ENCODE data around the gene GBF1.

Gene GBF1

DNA sequence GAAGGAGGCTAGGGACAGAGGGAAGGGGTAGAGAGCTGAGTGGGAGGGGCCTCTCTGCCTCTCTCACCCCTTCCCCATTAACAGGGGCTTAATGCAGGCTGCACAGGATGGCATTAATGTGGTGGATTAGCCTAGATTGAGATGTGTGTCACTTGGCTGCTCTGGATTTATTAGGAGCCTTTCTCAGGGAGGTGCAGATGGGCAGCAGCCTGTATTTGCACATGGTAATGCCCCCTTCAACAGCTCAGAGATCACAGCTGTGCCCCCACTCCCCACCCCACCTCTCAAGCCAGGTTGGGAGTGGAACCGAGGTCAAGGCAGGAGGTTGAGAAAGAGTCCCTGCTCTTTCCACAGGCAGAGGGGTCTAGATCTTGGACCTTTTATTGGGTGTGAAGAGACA is 11.3 kb upstream of the GBF1 start:
- no peak for DNase-seq (ENCODE audit: low read depth)
- H3K4me3 ChIP-seq (ENCODE audit: low read depth, low read length): no peak overlapping the region
- in situ Hi-C loops (cut with HindIII; ENCODE audit: low sequenced_read_pairs): no loop called here
- TF ChIP-seq, protein P1, sequence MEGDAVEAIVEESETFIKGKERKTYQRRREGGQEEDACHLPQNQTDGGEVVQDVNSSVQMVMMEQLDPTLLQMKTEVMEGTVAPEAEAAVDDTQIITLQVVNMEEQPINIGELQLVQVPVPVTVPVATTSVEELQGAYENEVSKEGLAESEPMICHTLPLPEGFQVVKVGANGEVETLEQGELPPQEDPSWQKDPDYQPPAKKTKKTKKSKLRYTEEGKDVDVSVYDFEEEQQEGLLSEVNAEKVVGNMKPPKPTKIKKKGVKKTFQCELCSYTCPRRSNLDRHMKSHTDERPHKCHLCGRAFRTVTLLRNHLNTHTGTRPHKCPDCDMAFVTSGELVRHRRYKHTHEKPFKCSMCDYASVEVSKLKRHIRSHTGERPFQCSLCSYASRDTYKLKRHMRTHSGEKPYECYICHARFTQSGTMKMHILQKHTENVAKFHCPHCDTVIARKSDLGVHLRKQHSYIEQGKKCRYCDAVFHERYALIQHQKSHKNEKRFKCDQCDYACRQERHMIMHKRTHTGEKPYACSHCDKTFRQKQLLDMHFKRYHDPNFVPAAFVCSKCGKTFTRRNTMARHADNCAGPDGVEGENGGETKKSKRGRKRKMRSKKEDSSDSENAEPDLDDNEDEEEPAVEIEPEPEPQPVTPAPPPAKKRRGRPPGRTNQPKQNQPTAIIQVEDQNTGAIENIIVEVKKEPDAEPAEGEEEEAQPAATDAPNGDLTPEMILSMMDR (IDR thresholded peaks at IDR 0.05; ENCODE audit: low read depth, low read length, missing control alignments): no peak

DNA sequence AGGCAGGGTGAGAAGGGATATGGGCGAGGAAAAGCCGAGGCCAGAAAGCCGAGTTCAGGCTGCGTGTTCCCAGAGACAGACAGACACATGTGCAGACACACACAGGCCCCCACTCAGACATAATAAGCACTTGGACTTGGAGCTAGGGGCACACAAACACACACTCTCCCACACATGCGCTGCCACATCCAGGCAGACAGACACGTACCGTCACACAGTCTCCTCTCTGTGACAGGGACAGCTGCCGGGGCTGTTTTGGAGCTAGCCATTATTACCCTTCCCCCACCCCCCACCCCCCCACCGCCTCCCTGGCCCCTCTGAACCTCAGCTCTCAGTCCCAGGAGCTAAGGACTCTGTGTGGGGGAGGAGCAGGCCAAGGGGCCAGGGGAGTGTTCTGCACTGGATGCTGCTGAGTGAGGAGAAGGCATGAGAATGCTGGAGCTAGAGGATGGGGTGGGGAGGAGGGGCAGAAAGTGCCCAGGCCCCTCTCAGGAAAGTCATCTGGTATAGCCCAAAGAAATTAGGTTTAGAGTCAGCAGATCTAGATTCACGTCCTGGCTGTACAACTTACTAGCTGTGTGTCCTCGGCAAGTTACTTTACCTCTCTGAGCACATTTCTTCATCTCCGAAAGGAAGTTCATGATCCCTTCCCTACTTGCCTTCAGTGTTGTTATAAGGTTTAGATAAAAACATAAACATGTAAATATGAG is 10.3 kb upstream of the GBF1 start:
- no peak overlapping the region for H3K4me3 ChIP-seq (ENCODE audit: low read depth, low read length)
- TF ChIP-seq, protein P1 (IDR thresholded peaks at IDR 0.05; ENCODE audit: low read depth, low read length, missing control alignments): no peak
- DNase-seq (ENCODE audit: low read depth): no peak
- in situ Hi-C loops (cut with HindIII; ENCODE audit: low sequenced_read_pairs): no loop called here

DNA sequence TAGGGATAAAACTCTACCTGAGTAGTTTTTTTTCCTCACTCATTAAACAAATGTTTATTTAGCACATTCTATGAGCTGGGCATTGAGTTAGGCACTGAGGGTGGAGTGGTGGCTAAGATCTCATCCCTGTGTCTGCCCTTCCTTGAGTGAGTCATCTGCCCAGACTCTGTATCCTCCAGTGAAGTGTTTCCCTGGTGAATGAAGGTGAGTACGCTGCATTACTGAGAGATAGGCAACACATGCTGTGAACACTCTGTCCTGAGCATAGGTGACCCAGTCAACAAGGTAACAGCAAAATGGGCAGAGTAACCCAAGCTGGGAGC is 9.8 kb upstream of the GBF1 start:
- in situ Hi-C loops (cut with HindIII; ENCODE audit: low sequenced_read_pairs): no loop called here
- no peak for DNase-seq (ENCODE audit: low read depth)
- no peak overlapping the region for H3K4me3 ChIP-seq (ENCODE audit: low read depth, low read length)
- TF ChIP-seq, protein P1 (IDR thresholded peaks at IDR 0.05; ENCODE audit: low read depth, low read length, missing control alignments): no peak

DNA sequence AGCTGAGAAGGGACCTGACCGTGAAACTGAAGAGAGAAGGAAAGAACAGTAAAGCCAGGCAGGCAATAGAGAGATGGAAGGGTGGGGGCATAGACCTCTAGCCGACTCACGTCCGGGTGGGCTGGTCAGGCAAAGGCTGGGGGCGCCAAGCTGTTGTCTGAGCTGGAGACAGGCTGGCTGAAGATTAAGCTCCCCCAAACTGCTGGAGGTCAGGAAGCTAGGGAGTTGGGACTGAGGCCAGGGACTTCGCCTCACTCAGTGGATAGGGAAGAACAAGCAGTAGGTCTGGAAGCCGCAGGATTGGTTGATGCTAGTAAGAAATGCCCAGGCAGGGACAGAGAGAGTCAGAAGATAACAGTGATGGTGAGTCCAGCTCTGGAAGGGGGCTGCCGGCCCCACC is 9.3 kb upstream of the GBF1 start:
- in situ Hi-C loops (cut with HindIII; ENCODE audit: low sequenced_read_pairs): no loop called here
- TF ChIP-seq, protein P1 (IDR thresholded peaks at IDR 0.05; ENCODE audit: low read depth, low read length, missing control alignments): no peak
- no peak for DNase-seq (ENCODE audit: low read depth)
- H3K4me3 ChIP-seq (ENCODE audit: low read depth, low read length): no peak overlapping the region

DNA sequence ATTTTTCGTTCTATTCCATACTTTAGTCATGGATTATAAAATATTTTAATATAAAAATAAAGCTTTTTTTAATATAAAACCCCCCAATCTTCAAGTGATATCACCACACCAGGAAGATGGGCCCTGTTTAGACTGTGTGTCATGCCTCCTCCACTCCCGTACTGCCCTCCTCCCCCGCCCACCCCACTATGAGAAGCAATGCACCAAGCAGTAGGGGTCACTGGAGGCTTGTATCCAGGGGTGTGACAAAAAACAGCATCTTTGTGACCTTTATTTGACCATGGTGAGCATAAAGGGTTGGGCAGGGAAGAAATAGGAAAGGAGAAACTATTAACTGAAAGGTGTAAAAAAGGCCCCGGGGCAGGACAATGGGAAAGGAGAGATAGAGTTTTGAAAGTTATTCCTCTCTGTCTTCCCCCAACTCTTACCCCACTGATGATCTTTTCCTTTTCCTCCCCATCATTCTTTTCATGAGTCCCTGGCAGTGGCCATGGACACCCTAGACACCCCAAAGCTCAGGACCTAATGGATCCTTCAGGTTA is 7.5 kb upstream of the GBF1 start:
- TF ChIP-seq, protein P1 (IDR thresholded peaks at IDR 0.05; ENCODE audit: low read depth, low read length, missing control alignments): no peak
- no peak overlapping the region for H3K4me3 ChIP-seq (ENCODE audit: low read depth, low read length)
- in situ Hi-C loops (cut with HindIII; ENCODE audit: low sequenced_read_pairs): no loop called here
- no peak for DNase-seq (ENCODE audit: low read depth)

DNA sequence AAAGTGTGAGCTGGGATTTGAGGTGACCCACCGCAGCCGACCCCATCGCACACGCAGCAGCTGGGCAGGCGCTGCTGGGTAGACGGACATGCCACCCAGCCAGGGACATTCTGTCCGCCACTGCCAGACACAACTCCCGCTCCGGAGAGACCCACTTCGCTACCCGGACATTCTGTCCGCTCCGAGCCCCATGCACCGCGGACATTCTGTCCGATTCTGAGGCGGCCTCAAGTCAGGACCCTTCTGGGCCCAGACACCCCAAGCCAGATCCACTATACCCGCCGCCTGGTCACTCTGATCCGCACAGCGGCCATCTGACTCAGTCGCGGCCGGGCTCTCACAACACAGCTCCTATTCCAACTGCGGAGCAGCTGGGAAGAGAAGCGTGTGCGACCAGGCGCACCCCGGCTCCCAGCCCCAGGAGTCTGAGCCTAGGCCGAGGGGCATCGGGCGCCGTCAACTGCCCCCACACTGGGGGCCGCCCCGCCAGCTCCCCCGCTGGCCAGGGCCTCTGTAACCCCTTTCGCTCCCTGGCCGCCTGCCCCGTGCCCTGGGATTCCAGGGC is 4.8 kb upstream of the GBF1 start:
- no peak for DNase-seq (ENCODE audit: low read depth)
- TF ChIP-seq, protein P1 (IDR thresholded peaks at IDR 0.05; ENCODE audit: low read depth, low read length, missing control alignments): no peak
- peak overlapping the region; percentile 57 for H3K4me3 ChIP-seq (ENCODE audit: low read depth, low read length)
- in situ Hi-C loops (cut with HindIII; ENCODE audit: low sequenced_read_pairs): no loop called here
